ENCODE data around the gene CALM3.

CALM3 gene

DNA sequence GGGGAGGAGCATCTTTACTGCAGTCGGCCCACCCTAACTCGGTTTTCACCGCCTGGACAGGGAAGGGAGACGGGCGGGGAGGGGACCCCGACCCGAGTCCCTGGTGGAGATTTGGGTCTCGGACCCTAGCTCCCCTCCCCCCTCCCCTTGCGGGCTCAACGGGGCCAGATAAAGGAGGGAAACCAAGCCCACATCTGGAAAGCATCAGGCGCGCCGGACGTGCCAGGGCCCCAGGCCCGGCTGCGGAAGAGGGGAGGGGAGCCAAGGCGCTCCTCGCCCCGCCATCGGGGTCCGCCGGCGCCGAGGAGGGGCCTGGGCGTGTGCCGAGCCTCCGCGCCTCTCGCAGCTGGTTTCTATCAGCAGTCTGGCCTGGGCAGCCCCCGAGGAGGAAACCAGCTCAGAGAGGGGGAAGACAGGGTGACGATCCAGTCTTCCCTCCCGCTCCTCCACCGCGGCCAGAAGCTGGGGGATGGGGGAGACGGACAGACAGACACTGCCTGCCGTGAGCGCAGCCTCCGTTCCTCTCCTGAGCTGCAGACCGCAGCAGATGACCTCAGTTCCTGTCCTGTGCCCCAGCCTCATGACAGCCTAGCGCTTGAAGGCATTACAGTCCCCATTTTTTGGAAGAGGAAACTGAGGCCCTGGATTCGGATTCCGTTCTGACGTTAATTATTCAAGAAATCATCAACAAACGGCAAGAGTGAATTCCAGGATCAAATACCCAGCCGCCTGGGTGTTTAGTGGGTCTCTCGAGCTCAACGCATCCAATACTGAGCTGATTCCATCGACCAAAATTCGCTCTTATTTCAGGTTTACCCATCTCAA is 38.4 kb downstream of the CALM3 start:
- DNase-seq = no peak

DNA sequence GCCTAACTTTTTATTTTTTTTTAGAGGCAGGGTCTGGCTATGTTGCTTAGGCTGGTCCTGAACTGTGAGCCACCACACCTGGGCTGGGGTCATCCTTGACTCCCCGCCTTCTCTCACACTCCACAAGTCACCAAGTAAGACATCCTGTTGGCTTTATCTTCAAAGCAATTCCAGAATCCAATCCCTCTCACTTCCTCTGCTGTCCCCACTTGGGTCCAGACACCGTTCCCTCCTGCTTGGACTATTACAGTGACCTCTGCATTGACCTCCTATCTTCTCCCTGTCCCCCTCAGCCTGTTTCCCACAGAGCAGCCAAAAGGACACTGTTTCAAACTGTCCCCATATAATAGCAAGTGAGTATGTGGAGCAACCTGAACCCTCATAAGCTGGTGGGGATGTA is 39.5 kb downstream of the CALM3 start:
- DNase-seq = no peak

DNA sequence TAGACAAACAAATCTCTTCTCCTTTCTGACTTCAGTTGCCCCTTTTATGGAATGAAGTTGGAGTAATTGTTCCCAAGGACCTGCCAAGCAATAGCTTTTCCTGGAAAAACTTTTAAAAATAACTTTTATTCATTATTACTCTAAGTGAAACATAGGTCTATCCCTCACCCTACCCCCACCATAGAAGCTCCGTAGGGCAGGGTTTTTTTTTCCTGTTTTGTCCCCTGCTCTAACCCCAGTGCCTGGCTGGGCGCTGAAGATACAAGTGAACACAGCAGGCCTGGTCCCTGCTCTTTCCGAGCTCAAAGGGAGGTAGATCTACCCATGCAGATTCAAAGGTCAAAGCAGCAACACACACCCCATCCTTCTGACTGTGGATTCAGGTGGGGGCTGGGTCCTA is 43.6 kb downstream of the CALM3 start:
- no peak for DNase-seq

DNA sequence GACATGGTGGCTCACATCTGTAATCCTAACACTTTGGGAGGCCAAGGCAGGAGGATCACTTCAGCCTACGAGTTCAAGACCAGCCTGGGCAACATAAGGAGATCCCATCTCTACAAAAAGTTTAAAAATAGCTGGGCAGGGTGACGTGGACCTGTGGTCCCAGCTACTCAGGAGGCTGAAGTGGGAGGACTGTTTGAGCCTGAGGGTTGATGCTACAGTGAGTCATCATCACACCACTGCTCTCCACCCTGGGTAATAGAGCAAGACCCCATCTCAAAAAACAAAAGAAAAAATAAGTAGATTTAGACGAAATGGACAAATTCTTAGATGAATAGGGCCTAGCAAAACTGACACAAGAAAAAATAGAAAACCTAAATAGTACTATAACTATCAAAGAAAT is 45.3 kb downstream of the CALM3 start:
- no peak for DNase-seq

DNA sequence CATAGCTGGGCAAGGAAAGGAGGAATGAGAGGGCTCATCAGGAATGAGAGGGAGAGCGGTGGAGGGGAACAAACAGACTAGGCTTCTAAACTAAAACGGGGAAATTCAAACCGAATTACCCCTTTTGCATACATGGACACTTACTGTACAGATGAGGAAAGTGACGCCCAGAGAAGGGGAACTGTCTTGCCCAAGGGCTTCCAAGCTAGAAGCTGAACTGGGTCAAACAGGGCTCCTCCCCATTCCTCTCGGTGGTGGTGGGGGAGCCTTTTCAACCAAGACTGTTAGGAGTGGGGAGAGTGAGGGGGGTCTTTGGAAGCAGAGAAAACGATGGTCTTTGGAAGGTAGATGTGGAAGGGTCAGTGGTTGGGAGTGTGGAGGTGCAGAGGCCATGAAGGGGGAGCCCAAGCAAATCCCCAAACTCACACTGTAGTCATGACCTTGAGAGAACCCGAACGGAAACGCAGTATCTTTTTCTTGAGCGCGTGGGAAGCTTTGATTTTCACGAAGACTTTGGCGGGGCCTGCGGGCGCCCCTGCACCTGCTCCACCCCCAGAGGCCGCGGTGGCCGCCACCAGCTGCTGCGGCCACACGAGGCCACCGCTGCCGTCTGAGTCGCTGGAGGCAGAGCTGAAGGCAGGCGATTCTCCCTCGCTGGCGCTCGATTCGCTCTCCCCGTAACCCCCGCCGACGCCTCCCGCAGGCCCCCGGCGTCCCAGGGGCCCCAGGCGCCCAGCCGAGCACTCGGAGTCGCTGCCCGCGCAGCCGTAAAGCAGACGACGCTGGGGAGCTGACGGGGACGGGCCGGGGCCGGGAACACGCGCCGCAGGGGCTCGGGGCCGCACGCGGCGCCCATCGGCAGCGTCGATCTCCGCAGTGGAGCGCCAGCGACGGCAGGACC is 47.2 kb downstream of the CALM3 start:
- no peak for DNase-seq

DNA sequence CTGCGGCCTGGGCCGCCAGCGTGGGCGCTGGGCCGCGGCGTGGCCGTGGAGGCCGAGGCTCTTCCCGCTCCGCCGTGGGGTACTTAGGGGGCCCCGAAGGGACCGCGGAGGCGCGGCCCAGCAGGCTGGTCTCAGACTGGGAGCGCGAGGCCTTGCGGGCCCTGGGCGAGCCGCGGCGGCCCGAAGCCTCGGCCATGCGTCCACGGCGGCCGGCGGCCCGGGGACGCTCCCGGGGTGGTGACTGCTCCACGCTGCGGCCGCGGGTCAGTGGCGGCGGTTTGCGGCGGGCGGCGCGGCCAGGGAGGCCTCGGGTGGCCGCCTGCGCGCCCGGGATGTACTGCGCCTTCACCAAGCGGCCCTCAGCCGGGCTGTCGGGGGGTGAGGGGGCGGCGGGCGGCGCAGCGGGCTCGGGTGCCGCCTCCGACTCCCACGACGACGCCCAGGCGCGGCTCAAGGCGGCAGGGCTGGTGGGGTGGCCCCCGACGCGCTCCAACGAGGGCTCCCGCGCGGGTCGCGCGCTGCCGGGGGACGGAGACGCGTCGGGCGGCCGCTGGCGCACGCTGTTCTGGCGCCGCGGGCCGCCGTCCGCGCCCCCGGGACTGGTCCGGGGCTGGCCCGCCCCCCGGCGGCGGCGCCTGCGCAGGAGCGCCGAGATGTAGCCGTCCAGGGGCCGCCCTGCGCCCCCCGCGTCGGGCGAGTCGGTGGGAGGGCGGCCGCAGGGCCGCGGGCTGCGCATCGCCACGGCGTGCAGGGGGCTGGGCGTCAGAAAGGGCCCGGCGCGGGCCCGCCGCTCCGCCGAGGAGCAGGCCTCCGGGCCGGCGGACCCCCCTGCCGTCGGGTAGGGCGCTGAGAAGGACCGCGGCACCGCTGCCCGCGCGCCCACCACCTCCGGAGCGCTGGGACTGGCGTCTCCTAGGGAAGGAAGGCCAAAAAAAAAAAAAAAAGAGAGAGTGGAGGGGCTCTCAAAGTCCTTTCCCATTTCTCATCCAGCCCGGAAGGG is 48.1 kb downstream of the CALM3 start:
- no peak for DNase-seq

DNA sequence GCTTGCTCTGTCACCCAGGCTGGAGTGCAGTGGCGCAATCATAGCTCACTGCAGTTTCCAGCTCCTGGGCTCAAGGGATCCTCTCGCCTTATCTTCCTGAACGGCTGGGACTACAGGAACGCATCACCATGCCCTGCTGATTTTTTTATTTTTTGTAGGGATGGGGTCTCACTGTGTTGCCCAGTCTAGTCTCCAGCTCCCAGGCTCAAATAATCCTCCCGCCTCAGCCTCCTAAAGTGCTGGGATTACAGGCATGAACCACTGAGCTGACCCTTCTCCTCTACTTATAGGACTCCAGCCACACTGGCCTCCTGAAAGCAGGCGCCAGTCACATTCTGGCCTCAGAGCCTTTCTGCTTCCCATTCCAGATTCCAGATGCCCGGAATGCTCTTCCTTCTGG is 49.3 kb downstream of the CALM3 start:
- no peak for DNase-seq

DNA sequence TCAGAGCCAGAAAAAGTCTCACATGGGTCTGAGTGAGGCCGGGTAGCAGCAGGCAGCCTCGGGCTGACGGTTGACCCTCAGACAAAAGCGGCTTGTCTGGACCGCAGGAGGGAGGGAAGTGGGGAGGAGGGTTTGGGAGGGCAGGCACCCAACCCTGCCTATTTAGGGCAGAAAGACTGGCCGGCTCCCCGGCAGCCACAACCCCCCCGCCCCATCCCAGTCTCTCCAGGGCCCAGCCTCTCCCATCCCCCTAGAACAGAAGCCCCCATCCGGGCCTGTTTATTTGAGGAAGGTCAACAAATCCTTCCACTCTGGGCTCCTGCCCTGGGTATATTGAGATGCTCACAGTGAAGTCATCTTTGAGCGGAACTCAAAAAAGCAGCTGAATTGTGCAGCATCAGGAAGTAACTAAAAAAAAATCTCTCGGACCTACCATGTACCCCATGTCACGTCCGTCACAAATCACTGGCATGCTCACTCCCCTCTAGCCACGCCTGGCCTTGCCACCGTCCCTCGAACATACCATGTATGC is 53.6 kb downstream of the CALM3 start:
- no peak for DNase-seq

DNA sequence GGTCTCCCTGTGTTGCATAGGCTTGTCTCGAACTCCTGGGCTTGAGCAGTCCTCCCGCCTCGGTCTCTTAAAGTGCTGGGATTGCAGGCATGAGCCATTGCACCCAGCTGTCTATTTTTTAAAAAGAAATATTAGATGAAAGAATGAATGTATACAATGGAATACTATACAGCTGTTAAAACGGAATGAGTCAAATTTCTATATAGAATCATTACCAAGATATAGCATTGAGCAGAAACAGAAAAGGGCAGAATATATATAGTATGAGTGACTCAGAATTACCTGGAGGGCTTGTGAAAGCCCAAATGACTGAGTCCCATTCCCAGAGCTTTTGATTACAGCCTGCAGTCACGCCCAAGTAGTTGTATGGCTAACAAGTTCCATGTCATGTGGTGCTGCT is 55.4 kb downstream of the CALM3 start:
- DNase-seq = no peak

DNA sequence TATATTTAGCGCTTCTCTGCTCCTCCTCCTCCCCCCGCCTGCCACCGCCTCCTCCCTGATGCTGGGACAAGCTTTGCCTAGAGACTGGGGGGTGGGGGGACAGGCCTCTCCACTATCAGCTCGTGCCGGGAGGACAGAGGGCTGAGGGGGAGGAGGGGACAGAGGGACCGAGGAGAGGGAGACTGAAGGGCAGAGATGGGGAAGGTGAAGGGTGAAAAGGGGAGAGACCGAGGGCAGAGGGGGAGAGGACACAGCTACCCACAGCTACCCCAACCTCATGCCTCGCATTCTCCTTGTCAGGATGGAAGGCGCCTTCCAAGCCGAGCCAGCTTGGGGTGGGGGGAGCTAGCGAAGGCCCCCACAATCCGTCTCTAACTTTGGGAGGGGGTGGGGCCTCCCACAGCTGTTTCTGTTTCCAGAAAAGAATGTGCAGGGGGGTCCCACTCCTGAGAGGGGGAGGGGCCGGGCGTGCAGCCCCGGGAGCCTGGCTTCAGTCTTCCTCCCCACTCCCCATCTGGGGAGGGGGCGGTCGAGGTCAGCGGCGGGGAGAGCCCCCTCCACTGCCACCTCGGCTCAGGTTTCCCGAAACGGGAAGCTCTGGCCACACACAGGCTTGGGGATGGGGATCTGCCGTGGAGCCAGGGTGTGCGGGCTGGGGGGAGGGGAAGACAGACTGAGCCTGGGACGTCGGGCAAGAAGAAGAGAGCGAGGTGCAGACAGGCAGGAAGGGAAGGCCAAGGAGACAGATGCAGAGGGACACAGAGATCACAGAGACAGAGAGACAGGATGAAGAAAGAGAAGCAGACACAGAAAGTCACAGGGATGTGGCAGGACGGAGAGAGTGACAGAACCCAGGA is 58.2 kb downstream of the CALM3 start:
- DNase-seq = no peak

DNA sequence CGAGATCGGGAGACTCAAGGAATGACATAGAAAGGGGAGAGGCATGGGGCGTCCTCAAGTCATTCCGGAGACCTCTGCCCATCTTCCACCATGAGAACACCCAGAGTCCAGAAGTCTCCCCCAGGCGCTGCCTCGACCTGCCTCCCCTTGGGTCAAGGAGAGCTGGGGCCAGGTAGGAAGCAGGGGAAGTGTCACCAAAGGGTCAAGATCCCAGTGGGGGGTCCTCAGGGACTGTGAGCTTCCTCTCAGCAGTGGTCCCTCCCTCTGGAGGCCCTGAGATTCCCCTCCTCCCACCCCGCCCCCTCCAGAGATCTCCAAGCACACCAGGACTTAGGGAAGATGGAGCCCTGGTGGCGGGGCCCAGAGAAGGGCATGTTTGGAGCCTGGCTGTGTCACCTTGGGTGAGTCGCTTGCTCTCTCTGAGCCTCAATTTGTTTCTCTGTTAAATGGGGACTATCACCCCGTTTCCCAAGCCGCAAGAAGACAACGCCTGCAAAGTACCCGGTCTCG is 58.9 kb downstream of the CALM3 start:
- no peak for DNase-seq

Measured in NCI-H510A (cell line).